HepG2 (cell line): ENCODE data around the gene TMEM80. TPM values are rescaled to one million over a fixed set of nuclear protein-coding genes. Genes with fewer than 3 reads are reported as not detected.

Source experiments
- AGO2 ChIP-seq: fragments of 200-400 bp; formaldehyde crosslinking; optimal IDR thresholded peaks from 2 replicates; pipeline ENCODE3; 2017; ENCODE audit warnings: mild to moderate bottlenecking, low read depth, low read length, moderate library complexity
- CEBPB ChIP-seq: IDR thresholded peaks from 2 replicates; pipeline ENCODE4 v1.6.1; 2011; ENCODE audit warnings: low read depth, low read length, improper control_type of control experiment, borderline replicate concordance
- DPF2 ChIP-seq: sonication (generic); formaldehyde crosslinking; IDR thresholded peaks from 2 replicates; pipeline ENCODE4 v1.4.0; 2020; ENCODE audit warnings: mild to moderate bottlenecking, low read depth, missing genetic modification reagents, borderline replicate concordance
- DZIP1 ChIP-seq: sonication (generic); formaldehyde crosslinking; IDR thresholded peaks from 2 replicates; pipeline ENCODE4 v1.5.0; 2020; ENCODE audit warnings: mild to moderate bottlenecking, missing genetic modification reagents
- ELF1 ChIP-seq: sonication (generic); formaldehyde crosslinking; IDR thresholded peaks from 2 replicates; pipeline ENCODE4 v1.4.0; 2020; ENCODE audit warnings: missing genetic modification reagents
- GATA4 ChIP-seq: sonication (generic); IDR thresholded peaks from 2 replicates; pipeline ENCODE4 v1.6.1; 2016; ENCODE audit warnings: antibody characterized with exemption, low read depth, borderline replicate concordance
- KLF16 ChIP-seq, 2 experiments: sonication (generic) in 1 of 2; formaldehyde crosslinking in 1 of 2; IDR thresholded peaks; 2 replicates each; pipeline versions ENCODE4 v1.6.1 to v1.8.0; 2016 to 2023; ENCODE audit warnings: missing genetic modification reagents in 2 of 2, missing compliant biosample characterization in 1 of 2
- MAX ChIP-seq: IDR thresholded peaks from 2 replicates; pipeline ENCODE4 v1.6.1; 2012; ENCODE audit warnings: inconsistent platforms
- MXD4 ChIP-seq: IDR thresholded peaks from 2 replicates; pipeline ENCODE4 v1.6.1; 2016; ENCODE audit warnings: mild to moderate bottlenecking, missing biosample characterization, missing genetic modification reagents
- MZF1 ChIP-seq: sonication (generic); formaldehyde crosslinking; IDR thresholded peaks from 2 replicates; pipeline ENCODE4 v1.8.1; 2023; ENCODE audit warnings: mild to moderate bottlenecking, missing genetic modification reagents, borderline replicate concordance
- NFIC ChIP-seq: IDR thresholded peaks from 2 replicates; pipeline ENCODE4 v1.6.1; 2012; ENCODE audit warnings: mild to moderate bottlenecking, low read length, inconsistent platforms
- RAD51 ChIP-seq: fragments of 450-650 bp; IDR thresholded peaks from 2 replicates; pipeline ENCODE4 v1.6.1; 2016; ENCODE audit warnings: borderline replicate concordance
- RCOR2 ChIP-seq: IDR thresholded peaks from 2 replicates; pipeline ENCODE4 v1.6.1; 2016; ENCODE audit warnings: missing biosample characterization, missing genetic modification reagents
- RFXAP ChIP-seq: sonication (generic); formaldehyde crosslinking; IDR thresholded peaks from 2 replicates; pipeline ENCODE4 v1.4.0; 2020; ENCODE audit warnings: missing genetic modification reagents, borderline replicate concordance
- RORA ChIP-seq: sonication (generic); formaldehyde crosslinking; IDR thresholded peaks from 2 replicates; pipeline ENCODE4 v1.5.0; 2020; ENCODE audit warnings: mild to moderate bottlenecking, missing genetic modification reagents, moderate library complexity
- SP5 ChIP-seq: IDR thresholded peaks from 2 replicates; pipeline ENCODE4 v1.6.1; 2016; ENCODE audit warnings: low read depth, borderline replicate concordance
- TBL1XR1 ChIP-seq: fragments of 150-350 bp; IDR thresholded peaks from 2 replicates; pipeline ENCODE4 v1.6.1; 2014; ENCODE audit warnings: borderline replicate concordance, low read length; ENCODE audit not compliant: partially characterized antibody
- USF2 ChIP-seq, 2 experiments: sonication (generic) in 1 of 2; formaldehyde crosslinking in 1 of 2; IDR thresholded peaks; 2 replicates each; pipeline versions ENCODE4 v1.5.1 to v1.6.1; 2011 to 2020; ENCODE audit warnings: borderline replicate concordance in 1 of 2, low read depth in 1 of 2, low read length in 1 of 2, mild to moderate bottlenecking in 1 of 2, missing genetic modification reagents in 1 of 2, moderate library complexity in 1 of 2
- ZNF101 ChIP-seq: sonication (generic); formaldehyde crosslinking; IDR thresholded peaks from 2 replicates; pipeline ENCODE4 v1.4.0; 2020; ENCODE audit warnings: mild to moderate bottlenecking, low read depth, missing genetic modification reagents, borderline replicate concordance
- ZNF280B ChIP-seq: sonication (generic); formaldehyde crosslinking; IDR thresholded peaks from 2 replicates; pipeline ENCODE4 v1.5.0; 2020; ENCODE audit warnings: missing genetic modification reagents, mild to moderate bottlenecking, borderline replicate concordance
- ZNF329 ChIP-seq: sonication (generic); formaldehyde crosslinking; IDR thresholded peaks from 2 replicates; pipeline ENCODE4 v1.9.0; 2021; ENCODE audit warnings: low read depth, mild to moderate bottlenecking, missing genetic modification reagents
- ZNF550 ChIP-seq: sonication (generic); formaldehyde crosslinking; IDR thresholded peaks from 2 replicates; pipeline ENCODE4 v1.4.0; 2020; ENCODE audit warnings: mild to moderate bottlenecking, missing genetic modification reagents, borderline replicate concordance
- polyA plus RNA-seq, 8 experiments: library from polyadenylated mRNA; depleted of rRNA in 3 of 8; stranded (reverse) in 7 of 8; unstranded in 1 of 8; fragments of >200 nt; fragmentation: Illumina TruSeq in 4 of 8; extraction: Trizol in 4 of 8; gene quantifications; 2 replicates each; pipeline versions ENCODE4 v1.2.1 to v1.2.3, GENCODE V29; 2011 to 2016; ENCODE audit warnings: low read depth in 4 of 8, missing spikeins in 1 of 8, mixed read lengths in 1 of 8; ENCODE audit not compliant: insufficient read depth in 1 of 8
- total RNA-seq, 5 experiments: library from RNA; depleted of rRNA; stranded (reverse); fragments of >200 nt; fragmentation: Illumina TruSeq; extraction: Trizol; gene quantifications; 2 replicates each; pipeline ENCODE4 v1.2.3, GENCODE V29; 2016; ENCODE audit warnings: low read depth in 1 of 5

TMEM80 gene
- total and polyA plus RNA-seq, 2 of the 13 experiments (the other 11 are each of a cell fraction or from before 2014, with no cell fraction given): 5.6 to 17.1 TPM

- TF ChIP-seq MZF1 (CRISPR knock-in tag) (no peak), RCOR2 (peak; percentile 69; the same call in 1 of the 2 replicates), RORA (CRISPR knock-in tag) (no peak), DPF2 (CRISPR knock-in tag) (no peak; the same call in none of the 2 replicates), MAX (no peak), SP5 (peak; percentile 59), ZNF101 (CRISPR knock-in tag) (no peak), AGO2 (peak; percentile 97), MXD4 (0 out of 2 replicates have a peak, but pooled peaks have one; percentile 40), ELF1 (CRISPR knock-in tag) (peak; percentile 64; the same call in 1 of the 2 replicates), CEBPB (no peak), TBL1XR1 (peak; percentile 86), KLF16 (CRISPR knock-in tag; IDR thresholded peaks at IDR 0.05) (peak; percentile 4 to 84; a peak in 2 of 4 replicates), ZNF280B (peak; percentile 92), USF2 (IDR thresholded peaks at IDR 0.05; ENCODE audit: low read depth, low read length) (no peak), USF2 (CRISPR knock-in tag; IDR thresholded peaks at IDR 0.05; ENCODE audit: borderline replicate concordance) (0 out of 2 replicates have a peak, but pooled peaks have one; percentile 54), ZNF550 (CRISPR knock-in tag) (no peak), NFIC (no peak), GATA4 (no peak; the same call in 1 of the 2 replicates), RFXAP (no peak), RAD51 (no peak), ZNF329 (CRISPR knock-in tag) (0 out of 2 replicates have a peak, but pooled peaks have one; percentile 68), DZIP1 (CRISPR knock-in tag) (no peak; the same call in 1 of the 2 replicates)
These were observed 11.6 kb downstream of the TMEM80 start (continued) for GRCh38 chr11:706957-707816.
